HG03066 (cell line): ENCODE data around the gene TNN.

ENCODE experiments used
- ATAC-seq: cut with Tn5 transposase; IDR thresholded peaks from one replicate; pipeline ENCODE4 v1.9.1; 2021; ENCODE audit warnings: low read depth; ENCODE audit not compliant: unreplicated experiment

TNN gene

DNA sequence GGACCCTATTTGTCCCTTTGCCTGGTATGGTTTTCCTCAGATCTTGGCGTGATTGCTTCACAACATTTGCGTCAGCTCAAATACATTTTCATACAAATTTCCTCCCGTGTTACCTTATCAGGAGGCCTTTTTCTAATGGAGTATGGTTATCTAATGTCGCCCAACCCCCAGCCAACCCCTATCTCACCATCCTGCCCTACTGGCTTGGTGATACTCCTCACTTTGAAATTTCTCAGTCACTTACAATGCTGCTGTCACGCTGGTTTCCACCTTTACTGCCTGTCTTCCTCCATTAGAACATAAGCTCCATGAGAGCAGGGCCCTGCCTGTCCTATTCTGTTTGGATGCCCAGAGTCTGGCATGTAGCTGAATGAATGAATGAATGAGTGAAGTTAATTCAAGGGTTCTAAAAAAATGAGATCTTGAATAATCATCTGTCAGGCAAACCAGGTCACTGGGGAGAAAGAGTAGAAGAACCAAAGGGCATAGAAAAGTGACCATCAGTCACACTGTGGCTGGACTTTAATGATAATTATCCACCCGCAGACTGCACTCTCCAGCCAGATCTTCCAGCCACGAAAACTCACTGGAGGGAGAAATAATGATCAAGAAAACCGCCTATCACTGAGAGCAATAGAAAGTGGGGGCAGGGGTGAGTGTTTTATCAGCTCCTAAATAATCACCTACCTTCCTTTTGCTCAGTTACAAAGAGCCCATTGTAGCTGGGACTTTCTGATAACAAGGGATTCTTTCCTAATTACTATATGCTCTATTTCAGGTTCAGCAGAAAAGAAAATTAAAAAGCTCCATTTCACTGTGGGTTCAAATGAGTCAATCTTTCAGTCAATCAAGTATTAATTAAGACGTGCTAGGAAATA lies 103.6 kb downstream of the TNN start:
- no peak for ATAC-seq

DNA sequence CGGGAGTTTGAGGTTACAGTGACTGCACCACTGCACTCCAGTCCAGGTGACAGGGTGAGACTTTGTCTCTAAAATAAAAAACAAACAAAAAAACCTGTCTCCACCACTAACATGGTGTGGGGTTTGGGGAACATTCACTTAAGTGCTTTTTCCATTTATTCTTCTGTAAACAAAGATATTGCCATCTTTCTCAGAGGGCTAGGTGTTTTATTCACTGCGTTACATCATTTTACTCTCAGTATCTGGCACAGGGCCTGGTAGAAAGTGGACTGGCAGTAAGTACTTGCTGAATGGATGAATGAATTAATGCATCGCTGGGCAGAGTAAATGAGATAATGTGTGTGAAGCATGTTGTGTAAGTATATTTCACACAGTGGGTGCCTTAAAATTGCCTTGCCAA lies 104.9 kb downstream of the TNN start:
- no peak for ATAC-seq

DNA sequence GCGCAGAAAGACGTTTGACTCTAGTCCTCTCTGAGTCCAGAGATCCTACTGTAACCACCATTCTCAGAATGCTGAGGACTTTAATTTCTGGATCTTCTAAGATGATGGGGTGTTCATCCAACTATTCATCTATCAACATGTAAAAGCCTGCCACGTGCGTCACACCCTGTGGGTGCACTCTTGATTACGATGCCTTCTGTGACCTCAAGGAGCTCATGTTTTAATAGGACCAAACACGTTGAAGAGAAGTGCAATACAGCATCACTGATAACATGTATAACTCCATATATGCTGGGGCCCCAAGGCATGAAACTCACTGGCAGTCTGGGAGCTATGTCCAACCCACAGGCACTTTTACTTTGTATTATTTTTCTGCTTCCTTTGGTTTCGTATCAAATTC lies 105.9 kb downstream of the TNN start:
- ATAC-seq, result no peak

DNA sequence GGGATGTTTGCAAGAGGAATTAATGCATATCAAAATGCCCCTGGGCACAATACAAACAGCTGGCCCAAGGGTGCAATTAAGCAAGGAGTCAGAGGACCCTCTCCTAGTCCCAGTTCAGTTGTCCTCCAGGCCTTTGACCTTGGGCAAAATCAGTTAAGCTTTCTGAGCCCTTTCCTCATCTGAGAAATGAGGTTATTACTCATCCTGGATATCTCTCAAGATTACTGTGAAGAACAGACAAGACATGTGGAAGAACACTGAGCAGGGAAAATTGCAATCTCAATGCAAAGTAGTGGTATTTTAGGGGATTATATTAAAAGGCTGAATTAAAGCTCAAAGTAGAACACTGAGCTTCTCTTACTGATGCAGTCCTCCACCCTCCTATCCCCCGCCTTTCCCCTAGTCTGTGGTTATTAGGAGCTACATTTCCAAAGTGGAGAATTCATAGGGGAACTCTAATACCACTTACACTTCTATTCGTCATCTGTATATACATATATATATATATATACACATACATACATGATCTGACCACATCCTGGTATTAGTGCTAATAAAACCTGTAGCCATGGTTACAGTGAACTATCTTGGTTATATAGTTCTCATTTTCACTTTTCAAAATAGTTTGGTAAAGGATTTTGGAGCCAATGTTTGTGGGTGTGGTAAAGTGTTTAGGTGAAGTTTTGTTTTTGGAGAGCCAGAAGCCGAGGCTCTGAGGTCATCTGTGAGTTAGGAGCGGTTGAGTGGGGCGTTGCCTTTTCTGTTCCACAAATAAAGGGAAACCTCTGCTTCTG lies 106.9 kb downstream of the TNN start:
- no peak for ATAC-seq

DNA sequence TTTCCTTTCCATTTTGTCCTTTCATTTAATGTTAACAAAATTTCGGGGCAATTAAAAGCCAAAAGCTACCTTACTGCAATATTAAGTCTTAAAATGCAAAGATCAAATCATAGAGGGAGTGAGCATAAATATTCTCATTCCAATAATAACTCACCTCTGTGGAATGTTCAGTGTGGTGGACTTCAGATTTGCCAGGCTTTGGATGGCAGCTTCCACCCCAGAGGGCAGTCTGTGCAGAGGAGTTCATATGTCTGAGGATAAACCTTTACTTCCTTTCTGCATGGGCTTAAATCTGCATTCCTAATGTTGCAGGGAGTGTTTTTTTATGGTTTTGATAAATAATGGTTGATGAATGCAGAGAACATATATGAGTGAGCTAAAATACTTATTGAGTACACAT lies 108.6 kb downstream of the TNN start:
- no peak for ATAC-seq

DNA sequence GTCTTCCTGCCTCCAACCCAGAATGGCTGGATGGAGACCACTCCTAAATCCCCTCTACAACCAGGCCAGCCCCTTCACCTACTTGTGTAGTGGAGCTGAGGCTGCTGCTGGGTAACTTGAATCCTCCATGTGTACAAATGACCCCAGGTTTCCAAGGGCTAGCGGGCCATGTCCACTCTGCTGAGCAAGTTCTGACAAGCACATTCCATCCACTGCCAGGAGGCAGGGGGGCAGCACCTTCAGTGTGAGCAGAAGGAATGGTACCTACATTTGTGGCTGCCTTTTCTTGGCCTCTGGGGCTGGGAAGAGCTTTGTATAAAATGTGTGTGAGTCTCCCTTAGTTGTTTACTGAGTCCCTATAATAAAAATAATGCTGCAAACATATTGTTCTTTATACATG lies 110.4 kb downstream of the TNN start:
- ATAC-seq, result no peak

DNA sequence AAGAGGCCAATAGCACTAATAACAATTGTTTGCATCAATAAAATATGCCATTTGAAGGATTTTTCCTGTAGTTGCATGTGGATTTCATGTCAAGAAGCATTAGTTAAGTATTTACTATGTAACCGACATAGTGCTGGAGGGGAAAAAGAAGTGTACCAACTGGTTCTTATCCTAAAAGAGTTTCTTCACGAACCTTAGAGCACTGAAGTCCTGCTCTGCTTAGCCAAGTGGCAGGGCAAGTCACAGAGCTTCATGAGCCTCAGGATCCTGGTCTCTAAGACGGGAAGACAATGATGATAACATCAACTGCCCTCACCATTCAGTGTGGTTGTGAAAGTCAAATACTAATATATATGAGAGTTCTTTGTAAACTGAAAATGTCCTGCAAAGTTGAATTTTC lies 110.8 kb downstream of the TNN start:
- no peak for ATAC-seq

DNA sequence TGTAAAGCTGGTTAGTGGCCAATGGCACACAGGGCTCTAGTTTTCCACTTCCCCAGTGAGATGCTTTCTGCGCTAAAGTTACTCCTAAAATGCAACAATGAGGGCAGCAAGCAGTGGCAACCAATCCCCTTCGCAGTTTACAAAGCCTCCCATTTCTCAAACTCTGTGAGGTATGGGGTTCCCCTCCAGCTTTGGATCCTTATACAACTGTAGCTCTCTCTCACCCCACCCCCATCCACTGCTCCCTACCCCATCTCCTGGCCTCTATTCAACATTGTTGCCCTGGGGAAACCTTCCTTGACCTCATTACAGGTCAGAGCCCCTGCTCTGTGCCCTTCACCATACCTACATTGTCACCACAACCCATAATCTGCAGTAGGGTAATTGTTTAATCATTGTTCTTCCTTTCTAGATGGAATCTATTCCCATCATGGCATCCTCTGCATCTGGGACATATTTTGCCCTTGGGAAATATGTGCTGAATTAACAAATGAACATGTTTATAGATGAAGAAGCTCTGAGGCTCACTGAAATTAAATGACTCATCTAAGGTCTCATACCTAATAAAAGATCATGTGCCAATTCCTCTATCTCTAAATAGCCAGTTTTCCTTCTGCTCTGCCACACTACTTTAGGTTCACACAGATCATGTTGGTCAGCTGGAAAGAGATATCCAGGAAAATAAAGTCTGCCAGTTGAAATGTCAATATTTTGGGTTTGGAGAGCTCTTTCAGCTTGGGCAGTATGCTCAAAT lies 112.4 kb downstream of the TNN start:
- ATAC-seq, result no peak

DNA sequence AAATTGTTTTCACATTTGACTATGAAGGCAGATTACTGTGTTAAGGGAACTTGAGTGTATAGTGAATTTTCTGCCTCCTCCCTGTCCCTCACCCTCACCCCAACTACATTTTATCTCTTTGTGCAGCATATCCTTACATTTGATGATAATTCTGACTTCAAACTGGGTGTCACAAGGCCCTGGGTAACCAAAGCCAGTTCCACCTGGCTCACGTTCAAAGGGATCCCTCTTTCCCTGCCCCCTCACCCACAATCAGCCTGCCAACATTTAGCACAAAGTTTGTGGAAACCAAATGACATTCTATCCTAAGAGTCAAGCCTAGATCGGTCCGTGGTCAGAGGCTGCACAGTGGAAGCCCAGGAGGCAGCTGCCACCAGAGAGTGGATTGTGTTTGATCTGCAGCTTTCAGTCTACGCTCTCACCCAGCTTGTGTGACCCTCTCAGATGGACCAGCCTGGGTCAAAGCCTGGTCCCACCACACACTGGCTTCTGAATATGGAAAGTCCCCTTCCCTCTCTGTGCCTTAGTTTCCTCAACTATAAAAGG lies 114.6 kb downstream of the TNN start:
- no peak for ATAC-seq

DNA sequence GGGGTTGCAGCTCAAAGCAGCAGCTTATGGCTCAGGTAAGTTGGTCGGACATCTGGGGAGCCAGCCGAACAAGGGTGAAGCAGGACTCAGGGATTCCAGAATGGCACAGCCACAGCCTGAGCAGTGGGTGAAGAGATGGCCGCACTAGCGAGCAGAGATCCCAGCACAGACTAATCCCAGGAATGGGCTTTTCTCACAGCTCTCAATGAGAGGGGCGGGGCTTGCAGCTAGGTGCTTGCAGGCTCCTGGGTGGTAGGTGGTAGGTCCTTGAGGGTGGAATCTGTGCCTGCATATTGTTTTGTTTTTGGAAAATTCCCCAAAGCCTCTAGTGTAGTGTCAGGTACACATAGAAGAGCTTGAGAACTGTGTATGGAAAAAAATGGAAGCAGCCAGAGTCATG lies 116.0 kb downstream of the TNN start:
- ATAC-seq, result no peak

DNA sequence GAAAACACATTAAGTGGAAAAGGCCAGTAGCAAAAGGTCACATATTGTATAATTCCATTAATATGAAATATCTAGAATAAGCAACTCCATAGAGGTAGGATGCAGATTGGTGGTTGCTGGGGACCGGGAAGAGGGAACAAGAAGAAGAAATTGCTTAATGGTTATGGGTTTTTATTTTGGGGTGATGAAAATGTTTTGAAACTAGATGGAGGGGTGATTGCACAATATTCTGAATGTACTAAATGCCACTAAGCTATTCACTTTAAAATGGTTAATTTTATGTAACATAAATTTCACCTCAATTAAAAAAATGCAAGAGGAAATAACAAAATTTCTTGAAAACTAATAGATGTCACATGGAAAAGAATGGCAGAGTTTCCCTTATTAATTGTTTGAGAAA lies 118.3 kb downstream of the TNN start:
- no peak for ATAC-seq

DNA sequence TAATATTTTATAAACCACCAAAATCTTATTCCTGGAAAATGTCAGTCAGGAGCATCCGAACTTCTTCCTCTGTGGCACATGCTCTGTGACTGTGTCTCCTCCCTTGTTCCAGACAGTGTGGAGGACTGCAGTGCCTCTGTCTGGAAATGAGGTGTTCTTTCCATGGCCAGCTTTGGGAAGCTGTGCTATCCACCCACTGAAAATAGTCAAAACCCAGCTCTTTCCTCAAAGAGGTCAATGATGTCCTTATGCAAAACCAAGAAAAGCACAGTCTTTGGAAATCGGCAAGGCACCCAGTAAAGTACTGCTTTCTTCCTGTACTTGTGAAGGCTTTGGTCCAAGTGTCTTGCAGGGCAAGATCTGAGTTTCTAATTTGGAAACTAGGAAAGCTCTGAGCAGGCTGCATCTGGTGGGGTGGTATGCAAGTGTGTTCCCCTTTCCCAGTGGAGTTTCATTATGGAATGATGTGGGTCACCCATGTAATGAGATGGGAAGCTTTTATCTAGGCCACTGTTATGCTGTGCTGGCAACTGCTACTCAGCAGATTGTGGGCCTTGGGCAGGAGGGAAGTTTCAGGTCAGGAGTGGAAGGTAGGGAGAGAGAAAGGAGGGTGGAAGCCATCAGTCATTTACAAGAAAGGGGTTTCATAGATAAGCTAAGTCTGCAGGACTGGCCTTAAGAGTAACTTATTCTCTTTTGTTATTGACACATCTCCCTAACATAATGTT lies 119.0 kb downstream of the TNN start:
- no peak for ATAC-seq

DNA sequence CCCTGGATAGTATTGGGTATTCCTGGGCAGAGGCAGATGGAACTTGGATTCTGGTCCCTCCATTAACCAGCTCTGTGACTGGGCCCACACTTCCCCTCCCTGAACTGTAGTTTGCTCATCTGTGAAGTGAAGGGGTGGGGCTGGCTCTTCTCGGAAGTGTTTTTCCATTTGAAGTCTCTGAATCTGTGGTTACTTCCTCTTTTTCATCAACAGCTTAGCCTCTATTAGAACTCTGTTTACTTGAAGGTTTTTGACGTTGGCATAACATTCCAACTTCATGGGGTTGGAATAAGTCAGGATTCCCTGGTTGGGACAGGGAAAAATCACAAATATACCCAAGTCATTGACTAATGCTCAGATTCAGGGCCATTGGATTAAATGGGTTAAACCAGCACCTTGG lies 121.3 kb downstream of the TNN start:
- ATAC-seq, result peak; percentile 63

DNA sequence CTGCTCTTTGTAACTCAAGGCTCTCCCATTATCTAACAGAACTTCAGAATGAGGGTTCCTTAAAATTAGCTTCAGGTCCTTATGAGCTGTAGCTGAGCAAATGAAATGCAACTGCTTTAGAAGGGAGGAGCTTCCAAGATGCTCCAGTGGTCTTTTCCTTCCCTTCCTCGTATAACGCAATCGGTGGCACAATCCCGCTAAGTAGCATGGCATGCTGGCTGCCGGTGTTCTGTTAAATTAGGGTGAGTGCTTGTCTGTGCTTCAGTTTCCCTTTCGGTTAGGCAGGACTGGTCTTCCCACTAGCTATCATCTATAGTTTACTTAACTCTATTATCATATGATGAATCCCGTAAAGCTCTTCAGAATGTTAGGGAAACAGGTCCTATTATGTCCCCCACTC lies 124.0 kb downstream of the TNN start:
- peak; percentile 25 for ATAC-seq

DNA sequence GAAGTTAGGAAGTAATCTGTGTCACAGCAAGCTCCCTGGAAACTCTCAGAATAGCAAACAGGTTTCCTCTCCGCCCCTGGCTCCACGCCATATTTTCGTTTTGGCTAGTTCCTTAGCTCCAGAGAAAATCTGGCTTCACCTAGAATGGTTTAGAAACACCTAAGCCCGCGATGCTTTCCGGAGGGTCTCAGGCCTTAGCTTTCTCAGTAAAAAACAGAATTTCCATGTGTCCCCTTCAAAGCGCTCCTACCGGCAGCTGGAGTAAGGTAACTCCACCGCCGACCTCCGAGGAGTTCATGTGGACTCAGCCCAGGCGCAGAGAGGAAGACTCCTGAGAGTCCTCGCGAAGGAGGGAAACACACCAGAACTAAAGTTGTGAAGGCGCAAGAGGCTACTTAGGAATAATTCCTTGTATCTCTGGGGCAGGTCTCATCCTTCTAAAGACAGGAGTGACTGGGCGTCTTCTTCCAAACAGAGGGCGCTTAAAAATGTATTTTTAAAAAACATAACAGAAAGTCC lies 124.5 kb downstream of the TNN start:
- ATAC-seq, result no peak

DNA sequence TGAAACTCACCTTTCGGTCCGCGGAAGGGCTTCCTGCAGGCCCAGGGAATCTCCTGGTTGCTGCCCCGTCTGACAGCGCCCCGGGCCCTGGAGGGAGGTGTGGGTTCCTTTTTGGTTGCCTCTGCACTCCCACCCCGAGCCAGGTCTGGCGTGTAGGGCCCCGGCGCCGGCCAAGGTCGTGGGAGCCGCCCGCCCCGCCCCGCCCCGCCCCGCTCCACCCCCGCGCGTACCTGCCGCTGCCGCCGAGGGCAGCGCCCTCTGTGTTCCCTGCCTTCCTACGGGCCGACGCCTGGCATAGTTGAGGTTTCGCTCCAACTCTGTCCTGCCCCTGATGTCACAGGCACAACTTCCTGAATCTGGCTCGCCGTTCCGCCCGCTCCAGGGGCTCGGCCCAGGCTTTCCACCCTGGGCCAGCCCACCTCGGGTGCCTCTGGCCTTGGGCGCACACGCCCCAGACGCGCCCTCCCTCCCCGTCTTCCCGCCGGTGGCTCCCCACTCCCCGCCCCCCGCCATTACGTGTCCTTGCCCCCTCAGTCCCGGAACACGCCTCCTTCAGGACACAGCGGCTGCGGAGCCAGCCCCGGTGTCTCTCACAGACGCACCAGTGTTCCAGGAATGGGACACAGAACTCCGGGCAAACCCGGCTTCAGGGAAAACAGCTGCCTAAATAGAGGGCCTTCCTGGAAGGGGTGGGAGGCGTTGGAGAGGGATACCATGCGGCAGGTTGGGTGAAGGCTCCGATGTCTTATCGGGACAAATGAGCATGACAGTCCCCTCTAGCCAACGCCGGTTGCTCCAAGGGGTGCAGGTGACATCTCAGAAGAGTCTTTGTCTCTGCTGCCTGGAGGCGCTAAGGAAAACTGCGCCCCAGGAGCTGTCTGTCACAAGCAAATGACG lies 125.2 kb downstream of the TNN start, which contains the start of gene KIAA0040:
Gene KIAA0040, minus strand, starts transcription at position 147 of the 897 bp plus-strand sequence. CDS start 31,763 bp downstream, outside the sequence.
- ATAC-seq, result peak; percentile 47

DNA sequence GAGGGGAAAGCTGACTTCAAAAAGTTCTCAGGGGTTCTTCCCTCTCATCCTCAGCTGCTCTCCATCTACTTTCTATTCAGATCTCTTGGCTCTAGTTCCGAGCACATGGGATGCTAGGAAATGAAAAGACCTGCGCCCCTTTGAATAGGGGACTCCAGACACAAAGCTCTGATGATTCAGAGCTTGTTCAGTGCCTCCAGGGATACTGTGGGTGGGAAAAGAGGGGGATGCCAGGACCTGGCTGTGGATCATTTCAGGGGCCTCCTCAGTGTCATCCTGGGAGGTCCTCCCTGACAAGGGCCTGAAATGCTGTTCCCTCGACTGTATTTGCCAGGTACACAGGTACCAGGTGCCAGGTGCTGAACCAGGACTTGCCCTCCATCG lies 125.9 kb downstream of the TNN start:
- no peak for ATAC-seq

DNA sequence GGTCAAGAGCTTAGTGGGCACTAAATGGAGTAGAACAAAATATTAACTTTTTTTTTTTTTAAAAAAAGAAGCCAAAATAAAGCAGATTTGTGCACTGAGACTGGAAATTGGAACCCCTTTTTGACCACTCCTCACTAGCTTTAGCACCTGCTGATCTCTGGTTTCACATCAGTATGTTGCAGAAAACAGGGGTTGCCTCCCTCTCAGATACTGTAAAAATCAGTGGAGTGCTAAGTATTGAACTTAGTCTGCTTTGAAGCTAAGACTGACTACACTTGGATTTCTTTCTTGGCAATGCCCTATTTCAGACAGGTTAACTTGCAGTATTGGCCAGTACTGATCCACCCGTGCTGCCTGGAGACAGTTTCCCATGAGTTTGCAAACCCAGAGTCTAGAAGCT lies 127.6 kb downstream of the TNN start:
- ATAC-seq, result no peak

DNA sequence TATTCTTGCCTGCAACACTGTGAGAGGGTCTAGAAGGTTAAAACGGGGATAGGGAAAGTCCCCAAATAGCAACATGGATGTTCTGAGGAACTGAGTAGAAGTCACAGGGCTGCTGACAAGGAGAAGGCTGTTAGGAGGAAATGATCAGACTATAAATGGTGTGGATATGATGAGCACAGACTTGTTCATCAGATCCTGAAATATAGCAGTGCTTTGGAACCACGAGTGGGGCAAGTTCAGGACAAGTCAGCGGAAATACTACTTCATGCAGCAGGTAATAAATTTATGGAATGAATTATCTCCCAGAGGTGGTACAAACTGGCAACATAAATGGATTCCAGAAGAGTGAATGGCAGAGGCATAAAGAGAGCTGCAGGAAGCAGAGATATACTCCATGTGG lies 128.2 kb downstream of the TNN start:
- no peak for ATAC-seq
